CD4-positive, alpha-beta T cell treated with Interleukin-17A for 1 hour (primary cell): ENCODE measurements around the gene SMKR1.
A peak's percentile ranks its signal among the peaks of the same experiment; 100 is the strongest.
"Not testable (repeated sequence)": the region's sequence is repeated elsewhere in the genome, so short reads cannot be mapped to it uniquely, and the experiment has no call there.

Source experiments
- DNase-seq: peaks from one replicate; pipeline ENCODE4 v3.0.0-alpha.2; 2020

SMKR1 gene

GRCh38 chr7:129489491-129489890, 12.8 kb upstream of the SMKR1 start:
- DNase-seq, result no peak

DNA sequence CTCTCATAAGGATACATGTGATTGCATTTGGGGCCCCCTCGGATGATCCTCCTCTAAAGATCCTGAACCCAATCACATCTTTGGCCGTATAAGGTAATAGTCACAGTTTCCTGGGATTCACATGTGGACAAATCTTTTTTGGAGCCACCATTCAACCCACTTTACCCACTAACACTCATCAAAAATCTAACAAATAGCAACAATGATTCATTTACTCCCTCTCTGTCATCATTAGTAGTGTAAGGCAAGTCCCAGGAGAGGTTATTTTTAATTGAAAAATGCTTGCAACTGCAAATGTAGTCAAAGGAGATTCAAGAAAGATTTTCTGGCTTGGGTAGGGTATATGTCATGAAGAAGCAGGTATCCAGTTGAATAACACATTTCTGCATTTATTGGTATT, 9.9 kb upstream of the SMKR1 start:
- no peak for DNase-seq

DNA sequence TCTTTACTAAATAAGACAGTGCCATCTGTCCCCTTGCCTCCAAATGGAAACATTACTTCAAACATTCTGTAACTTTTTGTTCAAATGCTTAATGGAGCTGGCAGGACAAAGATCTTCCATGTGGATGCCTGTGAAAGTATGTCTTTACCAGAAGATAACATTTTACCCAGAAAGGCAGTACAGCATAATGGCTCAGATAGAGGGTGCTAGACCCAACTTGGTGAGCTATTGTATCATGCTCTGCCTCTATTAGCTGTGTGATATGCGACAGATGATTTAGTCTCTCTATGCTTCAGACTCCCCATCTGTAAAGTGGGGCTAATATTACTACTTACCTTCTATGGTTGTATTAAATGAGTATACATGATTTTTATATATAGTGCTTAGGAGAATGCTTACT, 8.8 kb upstream of the SMKR1 start:
- peak; percentile 29 for DNase-seq

- DNase-seq, result peak; percentile 43
These were observed 8.3 kb upstream of the SMKR1 start for GRCh38 chr7:129494041-129494440.

GRCh38 chr7:129495987-129496386, 6.3 kb upstream of the SMKR1 start:
- peak; percentile 13 for DNase-seq

GRCh38 chr7:129496653-129497052, 5.7 kb upstream of the SMKR1 start:
- DNase-seq, result no peak

GRCh38 chr7:129497156-129497555, 5.2 kb upstream of the SMKR1 start:
- no peak for DNase-seq

DNA sequence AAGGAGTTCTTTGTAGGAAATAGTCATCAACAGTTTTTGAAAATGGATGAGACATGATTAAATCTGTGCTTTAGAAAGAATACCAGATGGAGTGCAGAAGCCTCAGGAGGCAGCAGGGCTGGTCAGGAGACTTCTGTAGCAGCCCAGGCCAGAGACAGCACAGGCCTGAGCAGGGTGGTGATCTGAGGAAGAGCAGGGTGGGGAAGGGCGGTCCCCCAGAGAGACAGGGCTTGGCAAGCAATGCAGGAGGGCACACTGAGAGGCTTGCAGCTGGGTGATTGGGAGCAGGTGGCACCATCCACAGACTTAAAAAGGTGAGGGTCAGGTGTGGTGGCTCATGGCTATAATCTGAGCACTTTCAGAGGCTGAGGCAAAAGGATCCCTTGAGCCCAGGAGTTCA, 4.3 kb upstream of the SMKR1 start:
- no peak for DNase-seq

- no peak for DNase-seq
These were observed 2.3 kb upstream of the SMKR1 start for GRCh38 chr7:129499999-129500398.

DNA sequence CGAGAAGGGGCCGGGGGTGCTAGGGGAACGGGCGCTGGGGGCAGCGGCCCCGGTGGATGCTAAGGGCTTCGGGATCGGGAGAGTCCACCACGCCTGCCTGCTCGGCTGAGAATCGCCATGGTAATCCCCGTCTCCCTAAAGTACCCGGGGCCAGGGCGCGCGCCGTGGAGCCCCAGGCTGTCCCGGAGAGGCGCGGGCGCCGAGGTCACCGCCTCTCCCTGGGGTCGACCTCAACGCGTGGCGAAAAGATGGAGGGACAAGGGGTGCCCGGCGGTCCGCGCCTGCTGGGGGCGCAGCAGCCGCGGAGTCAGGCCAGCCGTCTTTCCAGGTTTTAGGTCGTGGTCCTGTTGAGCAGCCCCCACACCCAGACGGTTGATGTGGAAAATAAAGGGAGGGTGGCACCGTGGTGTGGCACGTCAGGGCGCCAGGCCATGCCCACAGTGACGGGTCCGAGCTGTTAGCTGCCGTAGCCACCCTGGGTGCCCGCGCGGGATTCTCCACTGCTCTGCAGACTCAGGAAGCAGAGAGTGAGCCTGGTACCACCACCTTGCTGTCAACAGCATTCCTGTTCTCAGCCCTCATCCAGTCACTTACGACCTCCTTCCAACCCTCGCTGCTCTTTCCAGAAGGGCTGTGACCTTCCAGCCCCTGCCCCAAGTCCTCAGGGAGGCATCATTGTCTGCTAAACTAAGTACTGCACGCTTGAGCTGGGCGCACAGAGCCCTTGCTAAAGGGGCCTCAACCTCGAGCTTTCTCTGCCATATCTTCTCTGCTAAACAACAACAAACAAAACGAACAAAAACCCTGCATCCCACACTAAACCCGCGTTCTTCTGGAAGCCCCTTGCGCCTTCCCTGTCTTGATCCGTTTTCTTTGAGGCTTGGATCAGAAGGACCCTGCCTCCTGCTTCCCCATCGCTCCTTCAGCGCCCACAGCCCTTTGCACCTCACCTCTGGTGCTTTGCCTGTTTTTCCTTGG, 666 bp downstream of the SMKR1 start:
- DNase-seq, result no peak

- DNase-seq, result no peak
These were observed 1.4 kb downstream of the SMKR1 start for GRCh38 chr7:129503725-129504124.

GRCh38 chr7:129512192-129512591, 9.9 kb downstream of the SMKR1 start:
- DNase-seq, result no peak

GRCh38 chr7:129513546-129513945, 11.2 kb downstream of the SMKR1 start:
- DNase-seq, result no peak

DNA sequence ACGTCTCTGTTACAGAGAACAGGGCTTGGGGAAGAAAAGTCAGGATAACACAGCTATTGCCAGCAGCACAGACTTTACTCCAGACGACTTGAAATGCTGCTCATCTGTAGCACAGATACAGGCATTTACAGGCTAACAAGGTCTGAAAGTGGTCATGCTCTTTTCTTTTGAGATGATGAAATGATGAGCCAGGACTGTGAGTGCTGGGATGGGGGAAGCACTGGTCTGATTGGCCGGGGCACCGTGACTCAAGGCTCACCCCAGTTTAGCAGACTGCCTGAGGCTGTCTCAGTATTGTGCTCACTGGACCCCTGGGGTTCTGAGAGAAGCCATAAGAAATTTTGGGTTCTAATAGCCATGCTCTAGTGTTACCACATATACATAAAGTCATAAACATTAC, 12.4 kb downstream of the SMKR1 start:
- DNase-seq, result no peak

DNA sequence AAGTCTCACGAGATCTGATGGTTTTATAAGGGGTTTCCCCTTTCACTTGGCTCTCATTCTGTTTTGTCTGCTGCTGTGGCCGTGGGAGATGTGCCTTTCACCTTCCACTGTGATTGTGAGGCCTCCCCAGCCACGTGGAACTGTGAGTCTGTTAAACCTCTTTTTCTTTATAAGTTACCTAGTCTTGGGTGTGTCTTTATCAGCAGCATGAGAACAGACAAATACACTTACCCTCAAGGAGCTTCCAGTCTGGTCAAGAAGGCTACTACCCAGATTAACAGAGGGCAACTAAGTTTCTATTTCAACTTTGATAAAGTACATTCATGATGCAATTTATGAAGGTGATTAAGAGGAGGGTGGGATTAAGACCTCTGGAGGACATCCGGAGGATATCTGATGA, 13.1 kb downstream of the SMKR1 start:
- DNase-seq, result no peak

DNA sequence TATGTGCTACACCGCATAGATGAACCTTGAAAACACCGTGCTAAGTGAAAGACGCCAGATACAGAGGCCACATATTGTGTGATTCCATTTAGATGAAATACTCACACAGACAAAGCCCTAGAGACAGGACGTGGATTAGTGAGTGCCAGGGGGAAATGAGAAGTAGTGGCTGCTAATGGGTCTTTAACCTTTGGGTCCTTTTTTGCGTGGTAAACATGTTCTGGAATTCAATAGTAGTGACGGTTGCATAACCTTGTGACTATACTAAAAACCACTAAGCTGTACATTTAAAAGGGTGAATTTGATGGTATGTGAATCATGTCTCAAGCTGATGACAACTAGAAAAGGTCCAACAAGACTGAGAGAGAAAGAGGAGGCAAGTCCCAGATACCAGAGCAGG, 15.6 kb downstream of the SMKR1 start:
- no peak for DNase-seq

DNA sequence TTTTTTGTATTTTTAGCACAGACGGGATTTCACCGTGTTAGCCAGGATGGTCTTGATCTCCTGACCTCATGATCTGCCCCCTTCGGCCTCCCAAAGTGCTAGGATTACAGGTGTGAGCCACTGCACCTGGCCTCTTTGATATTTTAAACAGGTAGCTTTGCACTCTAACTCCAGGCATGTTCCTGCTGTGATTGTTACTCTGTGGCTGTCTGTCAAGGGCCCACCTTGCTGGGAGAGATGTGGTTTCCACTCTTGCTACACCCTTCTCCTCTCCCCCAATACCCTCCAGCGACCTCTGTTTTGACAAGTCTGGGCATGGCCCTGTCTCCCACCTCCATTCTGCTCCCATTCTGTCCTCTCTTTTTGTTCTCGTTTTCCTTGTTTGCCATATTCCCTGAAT, 17.1 kb downstream of the SMKR1 start:
- no peak for DNase-seq

- DNase-seq, result no peak
These were observed 20.0 kb downstream of the SMKR1 start for GRCh38 chr7:129522088-129522970.

GRCh38 chr7:129522971-129523340, 20.6 kb downstream of the SMKR1 start:
- no peak for DNase-seq

GRCh38 chr7:129523924-129524323, 21.6 kb downstream of the SMKR1 start:
- DNase-seq, result no peak

GRCh38 chr7:129524405-129524804, 22.1 kb downstream of the SMKR1 start:
- DNase-seq, result not testable (repeated sequence)

DNA sequence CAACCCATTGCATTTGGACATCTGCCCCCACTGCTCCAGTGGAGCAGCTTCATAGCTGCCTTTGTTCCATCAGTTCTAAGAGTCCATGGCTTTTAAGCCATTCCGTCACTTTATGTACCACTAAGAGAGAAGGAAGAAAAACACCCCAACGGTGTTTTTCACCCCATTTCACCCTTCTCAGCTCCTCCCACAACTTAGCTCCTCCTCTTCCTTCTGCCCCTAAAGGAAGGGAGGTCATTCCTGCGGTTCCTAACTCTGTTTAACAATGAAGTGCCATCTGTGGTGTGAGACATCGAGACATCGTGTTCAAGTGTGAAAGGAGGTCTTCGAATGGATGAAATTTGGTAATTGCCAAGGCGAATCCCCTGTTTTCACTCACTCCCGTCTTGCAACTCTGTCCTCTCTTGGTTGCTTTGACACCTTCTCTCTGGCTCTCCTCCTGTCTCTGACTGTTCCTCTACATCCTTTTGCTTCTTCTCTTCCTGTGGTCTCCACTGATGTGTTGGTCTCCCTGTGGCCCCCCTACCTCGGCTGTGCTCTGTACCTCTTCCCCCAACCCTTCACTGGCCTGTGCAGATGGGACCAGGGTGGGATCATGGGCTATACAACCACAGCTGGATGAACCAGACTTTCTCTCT, 23.0 kb downstream of the SMKR1 start:
- DNase-seq, result peak; percentile 15

DNA sequence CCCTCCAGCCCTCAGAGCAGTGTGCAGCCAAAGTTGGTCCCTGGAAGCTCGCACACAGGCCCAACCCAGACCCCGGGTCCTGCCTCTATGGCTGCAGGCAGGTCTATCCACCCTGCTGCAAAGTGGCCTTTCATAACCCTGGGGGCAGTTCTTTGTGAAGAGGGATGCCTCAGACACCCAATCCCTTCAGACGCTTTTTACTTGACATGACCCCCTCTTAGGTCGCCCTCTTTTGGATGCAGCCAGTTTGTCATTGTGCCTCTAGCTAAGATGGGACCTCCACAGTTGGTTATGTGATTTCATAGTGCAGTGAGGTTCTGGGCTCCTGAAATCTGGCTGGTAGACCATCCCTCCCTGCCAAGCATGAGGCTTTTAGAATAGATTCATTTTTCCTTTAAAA, 27.3 kb downstream of the SMKR1 start:
- DNase-seq, result no peak
